PC-3 (cell line): ENCODE measurements around the gene KAZN.

Experiments
- EZH2 ChIP-seq: fragments of 300-600 bp; sonication (generic); IDR thresholded peaks from one replicate; pipeline ENCODE4 v1.6.1; 2017; ENCODE audit warnings: antibody characterized with exemption, mild to moderate bottlenecking, low read length; ENCODE audit not compliant: unreplicated experiment
- EZH2phosphoT487 ChIP-seq: fragments of 300-600 bp; sonication (generic); IDR thresholded peaks from 2 replicates; pipeline ENCODE4 v1.6.1; 2018; ENCODE audit warnings: mild to moderate bottlenecking, antibody characterized with exemption, low read length, borderline replicate concordance
- TF ChIP-seq, protein P1 (sequence below): fragments of 300-600 bp; sonication (generic); conservative IDR thresholded peaks from 2 replicates; pipeline ENCODE4 v1.5.1; 2017; ENCODE audit warnings: antibody characterized with exemption, low read depth, mild to moderate bottlenecking, low read length

DNA sequence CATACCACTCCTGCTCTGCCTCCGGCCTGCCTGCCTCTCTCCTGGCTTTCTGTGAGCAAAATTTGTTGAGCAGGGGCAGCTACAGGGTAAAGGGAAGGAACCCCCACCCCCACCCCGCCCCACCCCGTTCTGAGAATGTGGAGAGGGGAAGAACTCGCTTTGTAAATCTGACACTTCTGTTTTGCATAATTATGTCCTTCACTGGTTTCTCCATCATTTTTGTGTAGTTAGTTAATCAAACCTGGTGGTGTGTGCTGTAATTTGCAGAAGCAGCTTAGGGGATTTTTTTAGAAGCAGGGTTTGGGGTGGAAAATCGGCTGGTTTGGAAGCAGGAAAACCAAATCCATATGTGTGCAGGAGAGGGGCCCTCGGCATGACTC is 497.0 kb downstream of the KAZN start:
- TF ChIP-seq, protein P1, sequence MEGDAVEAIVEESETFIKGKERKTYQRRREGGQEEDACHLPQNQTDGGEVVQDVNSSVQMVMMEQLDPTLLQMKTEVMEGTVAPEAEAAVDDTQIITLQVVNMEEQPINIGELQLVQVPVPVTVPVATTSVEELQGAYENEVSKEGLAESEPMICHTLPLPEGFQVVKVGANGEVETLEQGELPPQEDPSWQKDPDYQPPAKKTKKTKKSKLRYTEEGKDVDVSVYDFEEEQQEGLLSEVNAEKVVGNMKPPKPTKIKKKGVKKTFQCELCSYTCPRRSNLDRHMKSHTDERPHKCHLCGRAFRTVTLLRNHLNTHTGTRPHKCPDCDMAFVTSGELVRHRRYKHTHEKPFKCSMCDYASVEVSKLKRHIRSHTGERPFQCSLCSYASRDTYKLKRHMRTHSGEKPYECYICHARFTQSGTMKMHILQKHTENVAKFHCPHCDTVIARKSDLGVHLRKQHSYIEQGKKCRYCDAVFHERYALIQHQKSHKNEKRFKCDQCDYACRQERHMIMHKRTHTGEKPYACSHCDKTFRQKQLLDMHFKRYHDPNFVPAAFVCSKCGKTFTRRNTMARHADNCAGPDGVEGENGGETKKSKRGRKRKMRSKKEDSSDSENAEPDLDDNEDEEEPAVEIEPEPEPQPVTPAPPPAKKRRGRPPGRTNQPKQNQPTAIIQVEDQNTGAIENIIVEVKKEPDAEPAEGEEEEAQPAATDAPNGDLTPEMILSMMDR, result no peak
- TF ChIP-seq EZH2 (no peak), EZH2phosphoT487 (no peak)
